GM19395 (cell line): ENCODE measurements around the gene DHRS3.
"Not testable (repeated sequence)": the region's sequence is repeated elsewhere in the genome, so short reads cannot be mapped to it uniquely, and the experiment has no call there.

Experiments
- ATAC-seq: cut with Tn5 transposase; IDR thresholded peaks from one replicate; pipeline ENCODE4 v1.9.1; 2021; ENCODE audit warnings: mild to moderate bottlenecking, moderate library complexity; ENCODE audit not compliant: unreplicated experiment

The DHRS3 gene

GRCh38 chr1:12578860-12579422, 39.1 kb downstream of the DHRS3 start:
- ATAC-seq = no peak

- no peak for ATAC-seq
Measured at GRCh38 chr1:12577020-12577419, 41.0 kb downstream of the DHRS3 start.

DNA sequence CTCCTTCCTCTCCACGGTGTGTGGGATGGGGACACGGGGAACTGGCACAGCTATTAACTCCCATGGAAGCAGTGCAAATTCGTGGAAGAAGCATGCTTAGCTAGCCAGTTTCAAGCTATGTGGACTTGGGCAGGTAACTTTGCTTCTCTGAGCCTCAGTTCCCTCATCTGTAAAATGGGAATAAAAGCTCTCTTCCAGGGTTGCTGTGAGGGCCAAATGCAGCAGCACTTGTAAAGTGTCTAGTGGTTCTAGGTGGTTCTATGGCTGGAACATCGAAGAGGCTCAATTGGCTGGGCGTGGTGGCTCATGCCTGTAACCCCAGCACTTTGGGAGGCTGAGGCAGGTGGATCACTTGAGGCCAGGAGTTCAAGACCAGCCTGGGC, 43.3 kb downstream of the DHRS3 start:
- no peak for ATAC-seq

DNA sequence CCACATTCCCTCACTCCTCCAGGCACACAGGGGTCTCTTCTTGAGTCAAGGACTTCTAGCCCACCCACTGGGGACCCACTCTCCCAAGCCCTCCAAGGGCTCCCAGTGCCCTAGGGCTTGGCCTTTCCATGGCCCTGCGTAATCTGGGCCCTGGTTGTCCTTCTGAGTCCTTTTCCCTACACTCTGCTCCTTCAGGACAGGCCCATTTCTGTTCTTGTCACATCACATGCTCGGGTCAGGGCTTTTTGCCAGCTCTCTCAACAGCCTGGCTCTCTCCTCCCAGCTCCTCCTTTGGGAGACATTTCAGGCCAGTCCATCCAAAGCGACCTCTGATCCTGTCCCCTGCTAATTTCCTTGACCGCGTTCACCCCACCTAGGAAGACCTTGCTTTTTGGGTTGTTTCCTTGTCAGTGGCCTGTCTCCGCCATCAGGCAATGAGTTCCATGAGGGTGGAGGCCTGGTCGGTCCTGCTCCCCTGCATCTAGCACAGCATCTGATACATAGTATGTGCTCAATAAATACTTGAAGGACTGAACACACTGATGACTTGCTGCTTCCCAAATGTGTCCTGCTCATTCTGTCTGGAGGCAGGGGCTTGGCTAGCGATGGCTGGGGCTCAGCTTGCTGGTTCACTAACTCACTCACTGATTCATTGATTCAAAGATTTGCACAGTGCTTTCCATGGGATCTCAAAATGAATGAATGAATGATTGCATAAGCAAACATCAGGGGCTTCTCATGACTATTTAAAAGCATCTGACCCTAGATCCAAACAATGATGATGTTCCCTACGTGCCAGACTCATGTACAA, 44.8 kb downstream of the DHRS3 start:
- no peak for ATAC-seq

GRCh38 chr1:12572522-12572921, 45.5 kb downstream of the DHRS3 start:
- ATAC-seq = no peak

DNA sequence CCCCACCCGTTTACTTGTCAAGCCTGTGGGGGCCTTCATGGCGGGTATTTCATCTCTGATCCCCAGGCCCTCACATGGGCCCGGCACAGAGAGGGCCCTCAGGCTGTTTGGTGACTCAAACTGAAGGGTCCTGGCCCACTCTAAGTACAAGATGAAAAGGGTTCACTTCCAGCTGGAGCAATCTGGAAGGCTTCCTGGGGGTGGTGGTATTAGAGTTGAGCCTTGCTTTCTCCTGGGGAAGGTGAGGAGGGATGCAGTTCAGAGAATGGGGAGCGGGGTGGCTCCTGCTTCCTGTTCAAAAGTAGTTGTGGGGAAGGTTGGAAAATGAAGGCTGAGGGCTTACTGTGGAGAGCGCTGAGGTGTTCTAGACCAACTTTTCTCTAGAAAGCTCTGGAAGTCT, 47.7 kb downstream of the DHRS3 start:
- no peak for ATAC-seq

- ATAC-seq = no peak
Measured at GRCh38 chr1:12568009-12568767, 49.8 kb downstream of the DHRS3 start.

GRCh38 chr1:12567288-12567819, 50.7 kb downstream of the DHRS3 start:
- ATAC-seq = no peak

DNA sequence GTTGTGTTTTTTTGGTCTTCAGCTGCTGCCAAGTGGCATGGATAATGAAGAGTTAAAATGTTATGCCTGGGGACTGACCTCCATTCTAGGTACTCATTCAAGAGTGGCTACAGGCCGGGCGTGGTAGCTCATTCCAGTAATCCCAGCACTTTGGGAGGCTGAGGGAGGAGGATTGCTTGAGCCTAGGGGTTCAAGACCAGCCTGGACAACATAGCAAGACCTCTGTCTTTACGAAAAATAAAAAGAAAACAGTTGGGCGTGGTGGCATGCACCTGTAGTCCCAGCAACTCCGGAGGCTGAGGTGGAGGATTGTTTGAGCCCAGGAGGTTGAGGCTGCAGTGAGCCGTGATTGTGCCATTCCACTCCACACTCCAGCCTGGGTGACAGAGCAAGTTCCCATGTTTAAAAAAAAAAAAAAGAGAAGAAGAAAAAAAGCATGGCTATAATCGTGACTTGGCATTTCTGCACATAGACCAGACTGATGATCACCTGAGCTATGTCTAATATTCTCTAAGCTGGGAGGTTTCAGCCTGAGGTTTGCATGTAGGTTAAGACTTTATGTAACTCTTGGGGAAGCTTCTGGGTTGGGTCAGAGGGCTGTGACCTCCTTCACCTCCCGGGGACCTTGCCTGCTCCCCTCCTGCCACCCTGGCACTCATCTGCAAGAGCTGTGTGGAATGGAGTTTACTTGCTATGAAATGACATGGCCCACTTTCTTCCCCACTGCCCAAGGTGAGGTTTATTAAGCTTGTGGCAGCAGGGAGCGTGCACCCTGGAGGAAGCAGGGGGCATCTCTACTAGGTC, 51.3 kb downstream of the DHRS3 start:
- no peak for ATAC-seq

GRCh38 chr1:12565966-12566352, 52.1 kb downstream of the DHRS3 start:
- ATAC-seq = no peak

DNA sequence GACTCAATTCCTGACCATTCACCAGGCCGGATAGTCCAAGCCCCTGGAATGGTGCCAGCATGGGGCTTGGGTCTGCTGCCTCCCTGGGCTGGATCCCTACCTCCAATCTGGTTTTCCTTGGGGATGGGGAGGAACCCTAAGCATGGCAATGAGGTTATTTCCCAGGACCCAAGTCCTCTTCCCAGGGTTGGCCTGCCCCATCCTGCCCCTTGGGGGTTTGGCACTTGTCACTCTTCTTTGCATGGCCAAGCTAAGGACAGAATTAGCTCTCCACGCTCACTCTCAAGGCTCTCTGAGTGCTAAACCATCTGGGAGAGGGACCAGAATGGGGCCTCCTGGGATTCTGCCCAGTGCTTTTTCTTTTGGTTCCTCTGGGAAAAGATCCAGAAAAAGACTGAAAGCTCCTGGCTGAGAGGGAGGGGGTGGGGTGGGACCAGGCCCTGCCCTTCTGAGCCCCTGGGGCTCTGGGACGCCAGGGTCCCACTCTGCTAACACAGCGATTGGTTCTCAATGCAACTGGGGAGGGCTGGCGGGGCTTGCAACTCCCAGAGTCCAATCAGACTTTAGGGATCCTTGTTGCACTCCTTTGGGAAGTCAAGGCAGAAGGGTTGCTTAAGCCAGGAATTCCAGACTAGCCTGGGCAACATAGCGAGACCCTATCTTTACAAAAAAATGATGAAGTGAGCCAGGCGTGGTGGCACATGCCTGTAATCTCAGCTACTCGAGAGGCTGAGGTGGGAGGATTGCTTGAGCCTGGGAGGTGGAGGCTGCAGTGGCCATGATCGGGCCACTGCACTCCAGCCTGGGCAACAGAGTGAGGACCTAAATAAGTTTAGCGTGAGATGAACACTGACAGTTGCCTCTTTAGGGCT, 52.7 kb downstream of the DHRS3 start:
- no peak for ATAC-seq

- ATAC-seq = not testable (repeated sequence)
Measured at GRCh38 chr1:12564251-12564650, 53.8 kb downstream of the DHRS3 start.

GRCh38 chr1:12562955-12563576, 54.9 kb downstream of the DHRS3 start:
- ATAC-seq = no peak

DNA sequence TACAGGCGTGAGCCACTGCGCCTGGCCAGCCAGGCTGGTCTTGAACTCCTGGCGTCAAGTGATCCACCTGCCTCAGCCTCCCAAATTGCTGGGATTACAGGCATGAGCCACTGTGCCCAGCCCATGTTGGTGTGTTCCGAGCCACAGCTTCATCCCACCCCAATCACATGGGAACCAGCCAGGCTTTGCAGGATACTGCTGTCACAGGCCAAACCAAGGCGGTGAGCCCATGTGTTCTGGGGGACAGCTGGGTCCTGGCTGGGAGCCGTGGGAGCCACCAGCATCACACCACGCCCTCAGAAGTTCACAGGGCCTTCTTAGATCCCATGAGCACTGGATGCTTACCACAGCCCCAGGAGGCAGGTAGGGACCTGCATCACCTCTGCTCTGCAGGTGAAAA, 56.9 kb downstream of the DHRS3 start:
- no peak for ATAC-seq

DNA sequence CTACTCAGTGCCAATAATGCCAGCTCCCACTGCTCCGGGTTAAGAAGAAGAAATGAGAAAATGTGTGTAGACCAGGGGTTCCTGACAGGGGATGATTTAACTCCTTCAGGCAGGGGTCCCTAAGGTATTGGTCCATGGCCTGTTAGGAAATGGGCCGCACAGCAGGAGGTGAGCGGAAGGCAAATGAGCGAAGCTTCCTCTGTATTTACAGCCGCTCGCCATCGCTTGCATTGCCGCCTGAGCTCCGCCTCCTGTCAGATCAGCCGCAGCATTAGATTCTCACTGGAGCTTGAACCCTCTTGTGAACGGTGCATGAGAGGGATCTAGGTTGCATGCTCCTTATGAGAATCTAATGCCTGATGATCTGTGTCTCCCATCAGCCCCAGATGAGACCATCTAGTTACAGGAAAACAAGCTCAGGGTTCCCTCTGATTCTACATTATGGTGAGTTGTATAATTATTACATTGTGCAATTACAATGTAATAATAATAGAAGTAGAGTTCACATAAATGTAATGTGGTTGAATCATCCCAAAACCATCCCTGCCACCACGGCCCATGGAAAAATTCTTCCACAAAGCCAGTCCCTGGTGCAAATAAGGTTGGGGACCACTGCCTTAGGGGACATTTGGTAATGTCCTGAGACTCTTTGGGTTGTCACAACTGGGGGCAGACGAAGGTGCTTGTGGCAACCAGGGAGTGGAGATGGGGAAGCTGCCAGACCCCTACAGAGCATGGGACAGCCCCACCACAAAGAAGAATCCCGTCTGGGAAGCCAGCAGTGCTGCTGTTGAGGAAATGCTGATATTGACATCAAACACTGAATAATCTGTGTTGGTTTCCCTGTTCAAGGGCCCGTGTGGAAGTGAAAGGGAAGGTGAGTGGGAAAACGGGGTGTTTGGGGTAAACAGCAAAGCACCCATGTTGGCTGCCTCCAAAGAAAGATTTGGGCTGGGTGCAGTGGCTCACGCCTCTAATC, 60.8 kb downstream of the DHRS3 start:
- ATAC-seq = no peak

DNA sequence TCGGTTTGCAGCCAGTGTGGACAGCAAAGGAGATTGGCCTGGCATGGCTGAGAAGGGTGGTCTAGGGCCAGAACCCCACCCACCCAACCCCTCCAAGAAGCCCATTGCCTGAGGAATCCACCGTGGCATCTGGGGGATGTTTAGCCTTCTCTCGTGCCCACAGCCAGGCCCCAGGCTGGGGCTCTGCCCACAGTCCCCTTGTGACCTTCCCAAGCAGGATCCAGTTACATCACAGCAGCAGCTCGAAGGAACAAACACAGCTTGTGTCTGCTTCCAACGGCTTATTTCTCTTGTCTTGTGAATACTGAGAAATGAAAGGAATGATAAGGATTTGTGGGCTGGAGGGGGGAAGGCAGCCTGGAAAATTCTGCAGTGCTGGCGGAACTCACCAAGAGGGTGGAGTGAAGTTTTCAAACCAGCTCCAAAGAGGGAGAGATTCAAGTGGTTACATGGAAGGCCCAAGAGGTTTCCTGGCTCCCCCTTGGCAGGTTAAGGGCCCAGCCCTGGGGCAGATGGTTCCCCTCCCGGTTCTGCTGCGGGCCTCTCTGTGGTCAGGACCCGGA, 61.6 kb downstream of the DHRS3 start:
- ATAC-seq = no peak

GRCh38 chr1:12555411-12556367, 62.3 kb downstream of the DHRS3 start:
- ATAC-seq = no peak
